Stimulated activated CD4-positive, alpha-beta T cell treated with anti-CD3 and anti-CD28 coated beads, TNF-alpha, amount 100 ng/mL, for 4 hours (primary cell): Measurements from ENCODE around the gene COTL1.

ENCODE experiments used
- DNase-seq, 3 experiments: peaks; one replicate each; pipeline ENCODE4 v3.0.0-alpha.2; 2020; ENCODE audit warnings: low read depth in 3 of 3

Gene COTL1

DNA sequence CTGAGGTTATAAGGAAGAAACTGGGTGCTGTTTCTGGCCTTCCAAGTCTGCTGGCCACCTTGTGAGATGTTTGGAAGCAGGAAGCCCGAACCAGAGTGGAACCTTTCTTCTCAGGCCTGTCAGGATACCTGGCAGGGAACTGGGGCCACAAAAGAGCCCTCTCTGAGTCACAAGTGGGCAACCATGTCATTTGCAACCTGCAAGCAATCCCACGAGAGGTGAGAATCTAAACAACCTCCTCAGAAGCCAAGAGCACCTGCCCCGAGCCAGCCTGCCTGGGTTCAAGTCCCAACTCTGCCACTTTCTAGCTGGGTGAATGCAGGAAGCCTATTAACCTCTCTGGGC, 3.3 kb downstream of the COTL1 start:
- DNase-seq, result no peak

DNA sequence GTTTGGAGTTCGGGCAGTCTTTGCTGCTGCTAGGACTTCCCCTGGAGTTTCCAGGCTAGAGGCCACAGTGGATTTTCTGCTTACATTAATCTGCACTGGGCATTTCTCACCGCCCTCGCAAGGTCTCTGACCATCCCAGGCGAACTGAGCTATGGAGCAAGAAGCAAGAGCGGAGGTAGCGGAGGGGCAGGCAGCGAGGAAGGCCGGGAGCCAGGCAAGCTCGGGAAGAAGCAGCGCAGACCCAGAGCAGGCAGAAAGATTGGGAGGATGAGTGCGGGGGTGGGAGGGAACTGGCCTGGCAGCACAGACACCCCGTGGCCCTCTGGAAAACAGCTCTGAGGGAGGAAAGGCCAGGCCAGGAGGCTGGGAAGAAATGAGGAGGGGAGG, 3.8 kb downstream of the COTL1 start:
- DNase-seq, result no peak

DNA sequence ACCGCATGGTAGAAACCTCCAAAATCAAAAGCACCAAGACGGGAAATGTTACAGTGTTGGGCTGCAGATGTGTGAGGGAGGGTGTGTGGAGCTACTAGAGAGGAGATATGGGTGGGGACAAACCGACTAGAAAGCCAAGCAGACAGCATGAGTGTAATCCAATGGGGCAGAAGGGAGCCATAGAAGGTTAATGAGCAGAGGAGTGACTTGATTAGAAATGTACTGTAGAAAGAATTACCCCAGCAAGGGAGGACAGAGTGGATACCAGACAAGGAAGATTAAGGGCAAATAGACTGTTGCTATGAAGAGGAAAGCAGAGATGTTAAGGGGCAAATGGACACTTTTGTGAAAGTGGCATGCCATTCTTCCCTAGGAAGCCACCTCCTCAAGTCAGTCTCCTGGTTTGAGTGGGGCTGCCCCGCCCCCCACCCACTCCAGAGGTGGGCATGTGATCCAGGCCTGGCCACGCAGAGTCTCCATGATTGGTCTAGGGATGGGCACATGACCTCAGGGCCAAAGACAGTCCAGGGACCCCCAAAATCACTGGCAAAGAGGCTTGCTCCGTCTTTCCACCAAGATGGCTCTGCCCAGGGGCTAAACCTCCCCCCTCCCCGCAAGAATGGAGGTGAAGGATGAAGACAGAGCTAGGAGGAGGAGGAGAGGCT, 4.3 kb downstream of the COTL1 start:
- no peak for DNase-seq

DNA sequence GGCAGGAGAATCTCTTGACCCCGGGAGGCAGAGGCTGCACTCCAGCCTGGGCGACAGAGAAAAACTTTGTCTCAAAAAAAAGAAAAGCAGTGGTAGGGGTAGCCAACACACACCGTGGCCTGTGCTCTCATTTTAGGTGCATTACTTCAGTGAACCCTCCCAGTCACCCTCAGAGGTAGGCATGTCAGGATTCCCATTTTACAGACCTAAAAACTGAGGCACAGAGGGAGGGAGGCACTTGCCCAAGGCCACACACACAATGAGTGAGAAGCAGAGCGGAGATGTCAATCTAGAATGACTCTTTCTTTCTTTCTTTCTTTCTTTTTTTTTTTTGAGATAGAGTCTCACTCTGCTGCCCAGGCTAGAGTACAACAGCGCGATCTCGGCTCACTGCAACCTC, 5.2 kb downstream of the COTL1 start:
- DNase-seq, result no peak

DNA sequence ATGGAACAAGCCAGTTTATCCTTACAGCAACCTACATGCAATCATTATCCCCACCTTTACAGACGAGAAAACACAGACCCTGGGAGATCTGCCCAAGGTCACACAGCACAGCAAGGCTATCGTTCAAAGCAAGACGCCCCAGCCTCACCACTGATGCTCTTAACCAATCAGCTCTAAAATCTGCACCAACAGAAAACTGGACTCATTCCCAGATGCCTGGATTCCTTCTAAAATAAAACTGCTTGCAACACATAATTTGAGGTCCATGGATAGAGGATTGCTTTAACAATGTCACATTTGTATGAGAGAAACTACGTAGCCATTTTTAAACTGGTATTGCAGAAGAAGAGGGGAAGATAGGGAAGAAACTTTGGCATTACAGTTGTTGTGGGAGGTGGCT, 6.8 kb downstream of the COTL1 start:
- no peak for DNase-seq

DNA sequence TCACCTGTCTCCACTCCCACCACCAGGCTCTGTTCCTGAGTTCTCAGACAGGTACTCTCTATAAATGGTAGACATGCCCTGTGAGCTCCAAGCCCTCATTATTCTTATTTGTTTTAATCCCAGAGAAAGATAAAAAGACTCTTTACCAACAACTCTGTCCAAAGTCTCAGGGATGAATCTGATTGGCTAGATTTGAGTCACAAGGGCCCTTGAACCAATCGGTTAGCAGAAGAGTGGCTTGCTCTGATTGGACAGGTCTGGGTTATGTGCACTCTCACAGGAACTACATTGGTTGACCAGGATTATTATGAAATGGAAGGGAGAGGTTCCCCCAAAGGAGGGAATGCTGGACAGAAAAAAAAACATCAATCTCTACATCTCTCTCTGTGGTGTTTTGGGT, 7.5 kb downstream of the COTL1 start:
- no peak for DNase-seq

DNA sequence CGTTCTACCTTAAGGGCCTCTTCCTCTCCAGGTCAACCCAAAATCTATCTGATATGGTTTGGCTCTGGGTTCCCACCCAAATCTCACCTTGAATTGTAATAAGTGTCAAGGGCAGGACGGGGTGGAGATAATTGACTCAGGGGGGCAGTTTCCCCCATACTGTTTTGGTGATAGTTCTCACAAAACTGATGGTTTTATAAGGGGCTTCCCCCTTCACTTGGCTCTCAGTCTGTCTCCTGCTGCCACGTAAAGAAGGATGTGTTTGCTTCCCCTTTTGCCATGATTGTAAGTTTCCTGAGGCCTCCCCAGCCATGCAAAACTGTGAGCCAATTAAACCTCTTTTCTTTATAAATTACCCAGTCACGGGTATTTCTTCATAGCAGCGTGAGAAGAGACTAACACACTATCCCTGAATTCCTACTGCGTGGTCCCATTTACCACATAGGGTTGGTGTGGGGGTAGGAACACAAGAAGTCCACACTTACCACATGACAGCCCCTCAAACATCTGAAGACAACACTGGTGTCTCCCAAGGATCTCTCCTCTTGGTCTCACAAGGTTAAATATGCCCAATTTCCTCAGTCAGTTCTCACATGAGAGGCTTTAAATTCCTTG, 8.2 kb downstream of the COTL1 start:
- no peak for DNase-seq

DNA sequence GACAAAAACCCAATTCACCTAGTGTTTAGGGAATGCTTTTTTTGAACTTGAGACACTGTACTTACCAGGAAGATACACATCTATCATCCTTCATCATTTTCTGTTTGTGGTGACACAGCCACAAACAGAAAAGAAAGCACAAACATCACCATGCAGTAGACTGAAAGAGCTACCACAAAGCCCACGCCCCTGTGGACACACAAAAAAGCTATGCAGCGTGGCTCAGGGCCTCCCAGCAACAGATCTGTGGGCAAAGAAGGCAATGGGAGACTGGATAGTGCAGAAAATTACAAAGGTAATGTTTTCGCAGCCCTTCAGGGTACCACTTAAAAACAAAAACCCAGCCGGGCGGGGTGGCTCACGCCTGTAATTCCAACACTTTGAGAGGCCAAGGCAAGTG, 9.6 kb downstream of the COTL1 start:
- DNase-seq, result no peak

DNA sequence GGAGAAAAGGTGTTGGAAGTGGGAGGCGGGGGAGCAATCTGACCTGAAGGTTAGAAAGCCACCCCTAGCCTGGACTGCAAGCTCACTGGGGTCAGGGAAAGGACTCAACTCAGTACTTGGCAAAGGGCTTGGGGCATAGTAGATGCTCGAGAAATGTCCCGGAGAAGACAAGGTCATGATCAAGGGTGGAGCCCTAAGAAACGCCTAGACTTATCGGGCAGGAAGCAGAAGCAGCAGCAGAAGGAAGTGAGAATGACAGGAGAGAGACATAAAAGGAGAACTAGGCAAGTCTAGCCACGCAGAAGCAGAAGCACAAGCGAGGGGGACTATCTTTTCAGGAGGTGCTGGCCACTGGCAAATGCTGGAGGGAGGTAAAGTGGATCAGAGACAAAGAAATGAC, 10.2 kb downstream of the COTL1 start:
- no peak for DNase-seq

DNA sequence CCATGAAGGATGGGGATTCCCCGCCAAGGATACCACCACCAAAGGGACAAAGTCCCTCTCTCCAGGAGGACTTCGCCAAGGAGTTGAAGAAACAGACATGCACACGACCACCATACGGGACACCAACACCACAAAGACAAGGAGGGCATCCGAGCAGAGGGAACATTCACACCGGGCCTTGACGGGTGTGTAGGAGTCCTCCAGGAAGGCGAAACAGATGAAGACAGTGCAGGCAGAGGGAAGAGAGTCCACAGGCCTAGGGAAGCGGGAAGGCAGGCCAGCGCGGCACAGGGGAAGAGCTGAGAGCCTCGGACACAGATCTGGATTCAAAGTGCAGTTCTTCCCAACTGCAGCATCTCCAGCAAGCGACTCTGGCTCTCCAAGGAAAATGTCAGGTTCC, 10.8 kb downstream of the COTL1 start:
- no peak for DNase-seq

DNA sequence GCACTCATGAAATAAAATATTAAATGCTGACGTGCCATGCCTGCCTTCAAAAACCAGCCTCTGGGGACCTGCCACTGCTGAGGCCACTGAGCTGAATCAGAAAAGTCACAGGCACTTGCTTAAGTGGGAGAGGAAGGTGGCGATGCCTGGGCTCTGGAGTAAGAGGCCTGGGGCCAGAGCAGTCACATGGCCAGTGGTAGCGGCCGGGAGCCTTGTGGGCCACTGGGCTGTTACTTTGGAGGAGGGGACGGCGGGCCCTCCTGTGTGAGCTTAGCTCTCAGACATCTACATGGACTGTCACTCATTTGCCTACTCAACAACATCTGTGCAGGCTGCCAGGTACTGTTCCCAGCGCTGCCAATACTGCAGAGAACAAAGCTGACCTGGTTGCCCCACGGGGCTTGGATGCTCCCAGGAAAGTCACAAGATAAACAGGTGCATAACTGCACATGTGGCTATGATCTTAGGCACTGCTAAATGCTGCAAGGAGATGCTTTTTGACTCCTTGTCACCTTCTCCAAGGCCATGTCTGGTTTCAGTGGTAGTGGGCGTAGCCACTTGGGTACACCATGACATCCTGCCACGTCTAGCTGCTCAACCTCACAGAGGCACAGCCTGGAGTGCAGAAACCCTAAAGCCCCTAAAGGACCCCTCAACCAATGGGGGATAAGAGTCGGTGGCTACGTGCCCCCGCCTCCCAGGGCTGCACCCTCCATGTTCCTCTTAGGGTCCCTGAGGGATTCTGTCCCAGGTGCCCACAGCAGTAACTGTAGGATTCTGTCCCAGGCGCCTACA, 11.6 kb downstream of the COTL1 start:
- DNase-seq, result no peak

DNA sequence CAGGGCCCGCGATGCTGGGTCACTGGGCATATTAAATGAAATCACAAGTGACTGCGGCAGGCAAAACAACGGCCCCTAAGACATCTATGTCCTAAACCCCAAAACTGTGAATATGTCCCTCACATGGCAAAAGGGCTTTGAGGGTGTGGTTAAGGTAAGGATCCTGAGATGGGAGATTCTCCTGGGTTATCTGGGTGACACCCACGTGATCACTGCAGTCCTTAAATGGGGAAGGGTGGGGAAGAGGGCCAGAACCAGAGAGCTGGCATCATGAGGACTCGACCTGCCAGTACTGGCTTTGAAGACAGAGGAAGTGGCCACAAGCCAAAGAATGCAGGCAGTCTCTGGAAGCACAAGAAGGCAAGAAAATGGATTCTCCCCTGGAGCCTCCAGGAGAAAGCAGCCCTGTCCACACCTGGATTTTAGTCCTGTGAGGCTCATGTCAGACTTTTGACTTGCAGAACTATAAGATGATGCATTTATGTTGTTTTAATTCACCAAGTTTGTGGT, 12.5 kb downstream of the COTL1 start:
- DNase-seq, result no peak

DNA sequence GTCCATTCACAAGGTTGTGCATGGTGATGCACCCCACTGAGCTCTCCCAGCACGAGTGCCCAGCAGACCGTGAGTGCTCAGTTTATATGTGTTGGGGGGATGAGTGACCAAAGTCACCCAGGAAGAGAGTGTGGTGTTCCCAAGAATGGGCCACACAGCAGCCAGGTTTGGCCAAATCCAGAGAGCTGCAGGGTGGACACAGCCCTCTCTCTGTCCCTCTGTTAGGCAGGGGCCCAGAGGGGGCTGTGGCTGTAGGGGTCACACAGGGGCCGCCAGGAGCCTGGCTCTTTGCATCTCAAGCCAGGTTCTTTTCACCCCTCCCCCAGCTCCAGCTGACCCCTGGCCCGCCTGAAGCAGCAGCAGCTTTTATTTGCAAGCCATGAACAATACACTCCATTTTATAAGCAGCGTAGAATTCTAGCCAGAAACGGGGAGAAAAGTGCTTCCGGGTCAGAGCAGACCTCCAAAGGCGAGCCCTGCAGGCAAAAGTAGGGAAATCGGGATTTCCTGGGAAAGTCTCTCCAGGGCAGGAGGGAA, 13.3 kb downstream of the COTL1 start:
- DNase-seq, result no peak

DNA sequence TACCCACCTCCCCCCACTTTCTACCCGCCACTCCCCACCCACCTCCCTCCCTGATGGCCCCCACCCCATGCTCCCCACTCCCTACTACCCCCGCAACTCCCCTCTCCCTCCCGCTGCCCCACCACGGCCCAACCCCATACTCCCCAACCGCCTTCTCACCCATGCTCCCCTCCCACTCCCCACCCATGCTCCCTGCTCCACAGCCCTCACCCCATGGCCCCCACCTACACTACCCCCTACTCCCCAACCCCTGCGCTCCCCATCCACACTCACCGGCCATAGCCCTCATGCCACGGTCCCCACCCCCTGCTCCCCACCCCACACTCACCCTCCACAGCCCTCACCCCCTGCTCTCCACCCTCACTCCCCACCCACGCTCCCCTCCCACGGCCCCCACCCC, 13.9 kb downstream of the COTL1 start:
- no peak for DNase-seq

DNA sequence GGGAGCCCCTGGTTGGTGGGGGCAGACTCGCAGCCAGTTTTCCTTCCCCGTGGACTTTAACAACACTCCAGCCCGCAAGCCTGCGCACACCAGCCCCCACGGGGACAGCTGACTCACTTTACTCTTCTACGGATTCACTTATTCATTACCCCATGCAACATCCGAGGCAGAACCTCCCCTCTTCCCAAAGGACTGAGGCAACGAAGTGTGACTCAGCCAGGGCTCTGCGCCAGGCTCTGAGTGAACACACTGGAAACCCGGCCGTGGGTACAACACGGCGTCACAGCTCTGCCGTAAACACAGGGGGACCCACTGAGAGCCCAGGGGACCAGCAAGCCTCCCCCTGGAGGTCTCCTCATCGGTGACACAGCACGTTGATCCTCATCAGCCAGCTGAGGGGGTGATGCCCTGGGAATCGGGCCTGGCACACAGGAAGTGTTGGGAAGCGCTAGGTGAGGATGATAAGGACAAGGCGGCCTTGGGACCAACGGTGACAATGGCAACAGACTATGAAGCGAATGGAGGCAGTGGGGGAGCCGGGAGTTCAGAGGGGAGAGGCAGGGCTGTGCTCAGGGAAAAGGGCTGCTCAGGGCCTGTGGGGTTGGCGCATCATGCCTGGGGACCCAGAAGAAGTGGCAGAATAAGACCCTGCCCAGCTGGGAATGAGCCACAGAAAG, 14.6 kb downstream of the COTL1 start:
- no peak for DNase-seq

DNA sequence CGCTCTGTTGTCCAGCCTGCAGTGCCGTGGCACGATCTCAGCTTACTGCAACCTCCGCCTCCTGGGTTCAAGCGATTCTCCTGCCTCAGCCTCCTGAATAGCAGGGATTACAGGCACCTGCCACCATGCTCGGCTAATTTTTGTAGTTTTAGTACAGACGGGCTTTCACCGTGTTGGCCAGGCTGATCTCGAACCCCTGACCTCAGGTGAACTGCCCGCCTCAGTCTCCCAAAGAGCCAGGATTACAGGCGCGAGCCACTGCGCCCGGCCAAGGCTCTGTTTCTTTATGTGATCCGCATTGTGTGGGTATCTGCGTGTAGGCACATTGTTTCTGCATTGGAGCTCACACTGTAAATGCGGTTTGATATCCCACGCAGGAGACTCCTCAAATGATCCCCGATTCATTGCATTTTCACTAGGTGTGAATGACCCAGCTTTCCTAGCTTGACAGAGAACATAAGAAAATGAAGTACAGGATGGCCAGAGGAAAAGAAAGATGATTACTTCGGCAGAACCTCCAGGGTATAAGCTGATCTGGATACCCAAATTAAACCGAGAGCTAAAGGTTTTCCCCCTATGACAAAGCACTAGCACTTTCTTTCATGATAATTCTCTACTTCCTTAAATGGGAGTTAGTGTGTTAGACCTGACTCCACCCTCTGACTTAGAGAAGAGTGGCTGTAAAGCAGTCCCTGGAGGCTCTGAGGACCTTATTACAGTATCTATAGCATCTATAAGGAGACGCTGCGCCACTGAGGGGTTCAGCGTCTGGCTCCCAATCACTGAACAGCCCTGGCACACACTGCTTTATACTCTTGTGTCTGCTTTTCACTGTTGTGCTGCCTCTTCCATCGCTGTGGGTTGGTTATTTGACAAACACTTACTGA, 17.3 kb downstream of the COTL1 start:
- DNase-seq, result no peak

DNA sequence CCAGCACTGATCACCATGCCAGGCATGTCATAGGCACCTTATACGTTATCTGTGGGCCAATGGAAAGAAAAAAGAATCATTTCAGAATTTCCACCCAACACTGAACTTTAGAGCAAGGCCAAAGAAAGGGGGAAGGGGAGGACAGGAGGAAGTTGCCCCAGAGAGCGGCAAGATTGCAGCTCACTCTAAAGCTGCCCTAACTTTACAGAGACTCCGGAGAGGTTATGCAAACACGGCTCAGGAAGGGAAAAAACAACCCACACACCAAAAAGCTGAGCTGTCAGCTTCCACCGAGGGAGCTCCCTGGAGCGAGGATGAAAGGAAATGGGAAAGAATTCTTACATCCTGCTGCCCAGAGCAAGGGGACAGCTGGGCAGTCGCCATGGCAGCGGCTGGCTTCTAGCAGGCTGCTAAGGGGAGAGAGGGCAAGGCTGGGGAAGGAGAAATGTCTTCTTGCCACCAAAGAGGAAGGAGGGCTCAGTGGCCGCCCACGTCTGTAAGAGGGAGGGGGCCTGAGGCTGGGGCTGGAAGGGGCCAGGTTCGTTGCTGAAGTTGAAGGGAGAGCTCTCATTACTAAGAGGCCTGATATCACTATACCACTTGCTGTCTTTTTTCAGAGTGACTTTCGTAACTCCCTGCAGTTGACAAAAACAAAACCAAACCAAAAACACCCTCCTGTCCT, 18.2 kb downstream of the COTL1 start:
- DNase-seq, result peak; percentile 43 to 54 (median 50)

DNA sequence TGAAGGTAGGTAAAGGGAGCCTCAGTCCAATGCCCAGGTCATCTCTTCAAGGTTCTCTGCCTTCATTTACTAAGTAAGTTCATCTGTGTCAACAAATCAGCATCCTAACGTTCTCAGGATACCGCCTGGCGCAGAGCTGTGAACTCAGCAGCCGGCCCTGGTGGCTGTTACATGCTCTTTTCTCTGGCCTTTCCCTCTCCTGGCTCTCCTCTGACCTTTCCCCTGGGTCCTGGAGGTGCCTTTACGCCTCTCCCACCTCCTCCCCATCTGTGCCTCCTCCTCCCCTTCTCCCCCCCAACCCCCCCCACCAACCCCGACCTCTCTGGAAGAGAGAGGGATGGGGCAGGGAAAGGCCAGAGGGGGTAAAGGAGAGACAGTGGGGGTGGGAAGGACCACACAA, 19.5 kb downstream of the COTL1 start:
- DNase-seq, result no peak

DNA sequence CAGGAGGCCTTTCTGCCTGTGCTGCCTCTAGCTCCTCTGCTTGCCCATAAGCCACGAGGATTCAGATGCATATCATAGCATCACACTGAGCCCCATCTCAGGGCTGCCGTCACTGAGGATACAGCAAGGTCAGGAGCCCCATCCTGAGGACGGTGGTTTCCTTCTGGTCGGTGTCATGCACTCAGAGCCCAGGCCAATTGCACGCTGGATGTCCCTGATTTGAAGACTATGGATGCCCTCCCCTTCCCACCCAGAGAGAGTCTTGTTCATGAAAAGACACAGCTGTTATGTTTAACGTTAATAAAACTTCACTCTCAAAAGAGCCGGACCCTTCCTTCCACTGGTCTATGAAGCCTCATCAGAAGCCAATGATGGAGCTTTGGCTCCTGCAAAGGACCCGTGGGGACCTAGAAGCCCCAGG, 19.9 kb downstream of the COTL1 start:
- no peak for DNase-seq

DNA sequence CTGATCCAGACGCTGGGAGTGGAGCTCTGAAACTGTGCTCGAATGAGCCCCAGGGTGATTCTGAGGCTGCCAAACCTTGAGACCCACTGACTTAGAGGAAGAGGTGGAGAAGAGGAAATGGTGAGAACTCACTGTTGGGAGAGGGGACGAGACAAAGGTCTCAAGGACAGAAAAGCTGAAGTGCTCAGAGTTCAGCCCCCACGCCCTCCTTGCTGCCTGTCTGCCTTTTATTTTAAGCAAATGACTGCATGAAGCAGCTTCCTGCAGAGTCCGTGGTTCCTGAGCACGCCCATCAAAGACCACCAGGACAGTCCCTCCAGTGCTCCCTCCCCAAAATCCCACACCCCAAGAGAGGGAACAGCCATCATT, 20.4 kb downstream of the COTL1 start:
- no peak for DNase-seq
